ENCODE data around the gene EVA1A.

The EVA1A gene

DNA sequence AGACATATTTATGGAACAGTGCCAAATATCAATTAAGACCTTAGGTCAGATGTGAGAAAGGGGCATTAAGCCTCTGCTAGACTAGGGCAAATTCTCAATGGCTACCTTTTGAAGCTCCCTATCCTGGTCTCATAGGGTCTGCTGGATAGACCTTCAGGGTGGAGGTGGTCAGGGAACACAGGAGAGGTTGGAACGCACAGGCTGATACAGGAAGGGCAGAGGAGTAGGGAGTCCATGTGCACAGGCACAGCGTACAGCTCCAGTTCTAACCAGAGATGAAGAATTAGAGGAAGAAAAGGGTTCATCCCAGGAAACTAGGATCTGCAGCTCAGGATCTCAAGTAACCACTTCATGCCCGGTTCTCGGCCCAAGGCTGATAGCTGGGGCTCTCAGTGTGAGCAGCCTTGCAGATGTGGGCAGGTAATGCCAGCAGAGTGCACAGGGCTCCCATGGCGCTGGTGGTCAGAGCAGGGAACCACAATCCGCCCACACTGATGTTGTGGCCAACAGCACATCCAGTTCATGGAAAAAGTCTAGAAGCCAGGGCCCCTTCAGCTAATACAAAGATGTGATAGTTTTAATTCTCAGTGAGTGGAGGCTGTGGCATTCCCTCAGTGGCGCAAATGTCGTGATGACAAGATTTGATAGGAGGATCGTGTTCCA lies 3.4 kb upstream of the EVA1A start:
- no peak for DNase-seq (ENCODE audit: low read depth in 2 of 2, low spot score in 1 of 2)

DNA sequence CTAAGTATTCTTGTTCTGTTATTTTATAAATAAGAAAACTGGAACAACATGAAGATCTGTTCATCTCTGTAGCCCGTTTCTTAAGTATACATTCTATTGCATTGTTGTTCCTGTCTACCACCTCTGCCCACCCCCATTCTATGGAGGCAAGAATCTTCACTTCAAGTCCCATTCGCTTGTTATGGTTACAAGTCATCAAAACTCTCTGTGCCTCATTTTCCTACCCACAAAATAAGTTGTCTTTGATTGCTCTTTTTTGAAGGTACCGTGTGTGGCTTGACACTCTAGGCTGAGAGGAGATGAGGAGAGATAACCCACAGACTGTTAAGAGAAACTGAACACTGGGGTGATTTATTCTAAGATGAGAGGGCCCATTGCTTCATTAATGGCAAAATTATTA lies 2.9 kb upstream of the EVA1A start:
- DNase-seq (ENCODE audit: low read depth in 2 of 2, low spot score in 1 of 2), result no peak

DNA sequence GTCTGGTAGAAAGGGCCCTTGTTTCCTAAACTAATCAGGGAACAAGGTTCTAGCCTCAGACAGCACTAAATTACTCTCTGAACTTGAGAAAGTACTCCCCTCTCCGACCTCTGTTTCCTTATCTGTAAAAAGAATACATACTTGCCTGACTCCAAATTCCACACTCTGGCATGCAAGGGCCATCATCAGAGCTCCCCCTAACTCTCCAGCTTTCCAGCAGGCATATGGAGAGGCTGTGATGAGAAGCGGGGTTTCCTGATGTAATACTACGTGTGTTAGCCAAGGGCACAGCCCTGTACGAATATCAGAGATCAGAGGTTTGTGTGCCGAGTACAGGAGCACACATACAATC lies 1.8 kb upstream of the EVA1A start:
- DNase-seq (ENCODE audit: low read depth in 2 of 2, low spot score in 1 of 2), result no peak

DNA sequence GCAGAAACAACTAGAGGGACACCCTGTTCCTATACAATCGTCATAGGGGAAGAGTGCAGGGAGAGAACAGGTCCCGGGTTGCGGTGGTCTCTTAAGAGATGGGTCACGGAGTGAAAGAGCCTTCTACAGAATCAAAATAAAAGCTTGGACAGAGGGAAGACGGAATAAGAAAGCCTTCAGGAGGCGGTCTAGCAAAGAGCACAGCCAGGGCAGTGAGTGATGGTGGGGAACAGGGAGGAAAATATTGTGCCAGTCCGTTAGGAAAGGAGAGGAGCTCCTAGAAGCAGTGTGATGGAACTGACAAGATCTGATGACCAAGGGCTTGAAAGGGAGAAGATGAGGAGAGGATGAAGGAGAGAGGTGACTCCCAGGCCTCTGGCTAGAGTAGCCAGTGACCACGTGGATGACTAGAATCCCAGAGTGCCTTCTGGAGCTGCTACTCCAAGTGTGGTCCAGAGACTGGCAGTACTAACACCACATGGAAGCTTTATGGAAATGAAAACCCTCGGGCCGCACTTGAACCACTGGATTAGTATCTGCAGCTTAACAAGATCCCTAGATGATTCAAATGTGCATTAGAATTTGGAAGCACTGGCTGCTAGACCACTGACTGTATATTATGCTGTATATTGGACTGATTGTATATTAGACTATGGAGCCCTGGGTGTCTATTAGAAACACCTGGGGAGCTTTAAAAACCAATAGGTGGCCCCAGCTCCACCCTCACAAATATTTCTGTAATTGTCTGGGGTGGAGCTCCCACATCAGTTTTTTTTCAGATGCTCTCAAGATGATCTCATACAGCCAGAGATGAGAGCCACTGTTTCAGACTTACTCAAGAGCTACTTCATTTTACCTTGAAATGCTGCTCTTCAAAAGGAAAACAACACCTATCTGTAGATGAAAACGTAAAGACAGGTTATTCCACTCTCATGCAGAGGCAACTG lies 1.1 kb upstream of the EVA1A start:
- no peak for DNase-seq (ENCODE audit: low read depth in 2 of 2, low spot score in 1 of 2)

DNA sequence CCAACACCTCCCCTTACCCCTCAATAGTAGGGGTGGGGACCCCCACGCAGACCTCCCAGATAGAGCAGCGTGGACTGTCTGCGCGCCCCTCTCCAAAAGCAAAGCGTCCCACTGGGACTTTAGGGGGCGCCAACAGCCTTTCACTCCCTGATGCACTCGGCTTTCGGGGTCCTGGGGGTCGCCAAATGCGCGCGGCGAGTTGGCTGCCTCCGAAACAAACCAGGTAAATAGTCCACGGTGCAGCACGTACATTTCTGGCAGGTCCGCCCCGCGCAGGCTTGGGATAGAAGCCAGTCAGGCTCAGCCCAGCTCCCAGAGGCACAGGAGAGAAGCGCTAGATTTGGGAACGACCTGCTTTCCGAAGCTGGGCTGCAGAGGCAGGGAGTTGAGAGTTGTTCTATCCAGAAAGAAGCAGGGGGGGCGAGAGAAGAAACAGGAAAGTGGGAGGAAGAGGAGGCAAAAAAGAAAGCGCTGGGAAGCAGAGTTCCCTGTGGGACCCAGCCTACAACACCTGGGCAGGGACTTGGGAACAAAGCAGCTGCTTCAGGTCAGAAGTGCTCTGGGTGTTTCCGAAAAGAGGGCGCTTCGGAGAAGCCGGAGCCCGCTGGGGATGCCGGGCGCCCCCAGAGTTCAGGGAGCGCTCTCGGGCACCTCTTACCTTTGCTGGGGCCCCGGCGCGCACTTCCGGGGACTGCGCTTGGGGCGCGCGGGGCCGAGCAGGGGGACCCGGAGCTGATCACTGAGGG lies 544 bp downstream of the EVA1A start:
- no peak for DNase-seq (ENCODE audit: low read depth in 2 of 2, low spot score in 1 of 2)

DNA sequence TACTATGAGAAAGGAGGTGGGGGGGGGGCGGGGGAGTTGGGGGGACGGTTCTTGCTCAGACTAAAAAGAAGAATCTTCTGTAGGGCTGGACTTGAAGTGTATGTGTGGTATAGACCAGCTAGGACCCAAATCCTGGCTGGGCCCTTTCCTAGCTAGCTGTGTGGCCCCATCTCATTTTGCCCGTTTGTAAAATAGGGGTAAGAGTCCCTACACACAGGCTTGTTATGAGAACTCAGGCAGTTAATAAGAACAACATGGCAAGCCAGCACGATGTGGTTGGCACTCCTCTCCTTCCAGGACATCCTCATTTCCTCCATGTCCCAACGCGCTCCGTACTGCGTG lies 1.1 kb downstream of the EVA1A start:
- no peak for DNase-seq (ENCODE audit: low read depth in 2 of 2, low spot score in 1 of 2)

DNA sequence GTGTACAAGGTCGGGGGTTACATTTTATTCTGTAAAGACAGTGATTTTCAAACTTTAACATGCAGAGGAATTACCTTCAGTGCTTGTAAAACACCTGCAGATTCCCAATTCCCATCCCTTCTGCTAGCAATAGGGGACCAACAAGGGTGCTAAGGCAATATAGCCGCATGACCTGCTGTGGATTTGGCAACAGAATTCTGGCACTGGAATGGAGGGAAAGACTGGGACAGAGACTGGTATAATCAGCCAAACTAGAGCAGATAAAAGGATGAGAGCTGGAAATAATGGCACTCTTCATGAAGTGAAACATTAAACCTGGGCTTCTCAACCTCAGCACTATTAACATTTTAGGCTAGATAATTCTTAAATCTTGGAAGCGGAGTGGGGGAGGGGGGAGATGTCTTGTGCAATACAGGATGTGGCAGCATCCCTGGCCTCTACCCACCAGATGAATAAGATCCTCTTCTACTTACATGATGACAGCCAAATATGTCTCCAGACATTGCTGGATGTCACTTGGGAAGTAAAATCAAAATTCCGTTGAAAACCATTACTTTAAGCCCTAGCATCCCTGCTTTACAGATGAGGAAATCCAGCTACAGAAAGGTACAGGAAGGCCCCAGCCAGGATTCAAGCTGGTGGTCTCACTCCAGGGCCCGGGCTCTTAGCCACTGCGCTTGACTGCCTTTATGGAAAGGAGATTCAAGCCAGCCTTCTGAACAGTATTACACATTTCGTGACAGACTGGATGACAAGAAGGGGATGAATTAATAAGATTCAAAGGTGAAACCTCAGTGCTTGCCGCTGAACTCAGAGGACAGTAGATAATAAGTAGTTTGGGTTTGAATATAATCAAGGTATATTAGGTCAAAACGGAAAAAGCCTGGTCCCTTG lies 1.7 kb downstream of the EVA1A start:
- DNase-seq (ENCODE audit: low read depth in 2 of 2, low spot score in 1 of 2), result no peak

DNA sequence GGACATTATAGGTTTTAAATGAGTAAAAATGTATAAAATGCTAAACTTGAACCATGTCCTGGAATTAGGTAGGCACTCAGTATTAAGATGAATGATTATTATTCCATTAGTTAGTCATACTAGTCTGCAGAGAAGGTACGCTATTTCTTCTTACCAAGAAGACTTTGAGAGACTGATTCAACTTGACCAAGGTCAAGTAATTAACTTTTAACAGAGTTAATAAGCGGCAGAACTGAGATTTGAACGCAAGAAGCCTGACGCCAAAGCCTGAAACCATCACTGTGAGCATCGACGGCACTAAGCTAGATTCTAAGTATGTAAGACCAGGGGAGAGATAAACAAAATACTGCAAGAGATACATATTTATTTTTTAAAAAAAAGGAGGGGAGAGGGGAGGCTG lies 2.6 kb downstream of the EVA1A start:
- DNase-seq (ENCODE audit: low read depth in 2 of 2, low spot score in 1 of 2), result no peak

DNA sequence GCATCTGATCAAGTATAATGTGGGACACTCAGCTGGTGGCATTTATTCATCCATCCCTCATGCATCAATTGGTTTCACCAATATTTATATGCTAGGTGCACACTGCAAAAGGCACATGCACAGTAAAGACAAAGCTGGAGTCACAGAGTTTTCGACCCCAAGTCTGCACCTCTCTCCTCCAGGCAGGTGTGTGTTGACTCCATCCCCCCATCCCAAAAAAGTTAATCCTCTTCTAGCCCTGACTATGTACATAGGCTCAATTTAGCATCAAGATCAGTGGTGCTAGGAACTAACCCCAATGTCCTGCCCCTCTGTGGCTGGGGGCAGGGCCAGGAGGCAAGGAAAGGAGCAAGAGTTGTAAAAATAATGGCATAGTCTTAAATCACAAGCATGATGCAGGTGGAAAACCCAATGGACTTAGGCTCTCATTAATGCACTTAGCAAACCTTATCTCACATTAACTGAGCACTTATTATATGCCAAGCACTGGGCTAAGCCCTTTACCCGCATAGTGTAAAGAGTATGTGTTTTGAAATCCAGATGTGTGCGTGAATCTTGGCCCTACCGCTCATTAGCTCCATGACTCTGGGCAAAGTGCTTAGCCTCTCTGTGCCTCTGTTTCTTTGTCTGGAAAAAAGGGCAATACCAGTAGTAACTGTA lies 3.1 kb downstream of the EVA1A start:
- DNase-seq (ENCODE audit: low read depth in 2 of 2, low spot score in 1 of 2), result no peak

DNA sequence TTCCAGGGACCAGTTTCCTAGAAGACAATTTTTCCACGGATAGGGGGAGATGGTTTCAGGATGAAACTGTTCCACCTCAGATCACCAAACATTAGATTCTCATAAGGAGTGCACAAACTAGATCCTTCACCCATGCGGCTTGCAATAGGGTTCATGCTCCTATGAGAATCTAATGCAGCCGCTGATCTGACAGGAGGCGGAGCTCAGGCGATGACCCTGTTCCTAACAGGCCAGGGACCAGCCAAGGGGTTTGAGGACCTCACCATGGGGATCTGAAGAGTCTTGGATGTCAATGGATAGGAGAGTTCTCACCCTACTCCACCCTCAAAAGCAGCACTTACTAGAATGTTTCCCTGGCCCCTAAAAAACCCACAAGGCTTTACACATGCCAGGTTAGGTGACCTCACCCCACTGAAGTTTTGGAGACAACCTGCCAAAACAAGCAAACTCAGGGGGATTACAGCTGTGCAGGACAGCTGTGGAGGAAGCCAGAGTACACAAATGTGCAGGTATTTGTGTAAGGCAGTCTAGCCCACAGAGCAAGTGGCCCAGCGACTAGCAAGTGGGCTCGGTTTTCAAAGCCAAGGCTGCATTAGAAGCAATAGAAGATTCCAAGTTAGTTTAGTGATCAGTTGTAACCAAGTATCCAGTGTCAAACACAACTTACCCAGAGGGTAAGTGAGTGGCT lies 3.9 kb downstream of the EVA1A start:
- no peak for DNase-seq (ENCODE audit: low read depth in 2 of 2, low spot score in 1 of 2)

DNA sequence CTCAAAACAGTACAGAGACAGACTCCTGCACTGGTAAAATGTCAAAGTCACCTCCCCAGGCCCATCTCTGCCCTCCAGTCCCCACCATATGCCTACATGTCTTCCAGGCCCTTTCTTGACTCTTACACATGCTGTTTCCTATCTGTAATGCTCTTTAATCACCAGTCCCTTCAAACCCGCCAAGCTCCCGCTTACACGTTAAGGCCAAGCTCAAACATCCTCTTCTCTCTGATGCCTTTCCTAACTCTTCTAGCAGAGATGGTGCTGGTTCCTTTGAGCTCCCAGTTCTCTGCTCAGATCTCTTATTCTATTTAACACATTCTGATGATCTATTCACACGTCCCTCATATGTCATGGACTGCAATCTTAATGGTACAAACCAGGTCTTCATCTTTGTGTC lies 5.0 kb downstream of the EVA1A start:
- DNase-seq (ENCODE audit: low read depth in 2 of 2, low spot score in 1 of 2), result no peak

DNA sequence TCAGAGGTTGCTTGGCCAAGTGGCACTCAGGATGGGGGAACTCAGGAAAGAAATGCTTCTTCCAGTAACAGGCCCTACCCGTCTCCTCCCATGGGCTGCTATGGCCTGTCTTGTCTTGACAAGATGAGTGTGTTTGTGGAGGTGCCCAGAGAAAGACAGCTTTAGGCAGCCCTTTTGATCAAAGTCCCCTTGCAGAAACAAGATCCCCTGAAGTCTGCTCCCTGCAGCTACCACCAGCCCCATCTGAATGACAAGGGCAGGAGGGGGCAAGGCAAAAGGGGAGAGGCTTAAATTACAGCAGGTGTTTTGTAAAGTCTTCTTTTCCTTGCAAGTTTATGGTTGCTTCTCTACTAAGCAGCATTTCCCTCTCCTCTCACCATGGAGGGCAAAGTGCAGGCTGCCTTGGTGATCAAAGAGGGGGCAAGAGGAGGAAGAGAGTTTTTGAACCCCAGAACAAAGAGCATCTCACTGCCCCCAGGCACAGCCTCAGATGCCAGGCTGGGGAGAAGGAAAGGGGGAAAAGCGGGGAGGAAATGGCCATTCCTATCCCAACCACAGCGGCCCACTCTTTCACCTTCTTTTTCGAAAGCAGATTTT lies 6.7 kb downstream of the EVA1A start:
- no peak for DNase-seq (ENCODE audit: low read depth in 2 of 2, low spot score in 1 of 2)

DNA sequence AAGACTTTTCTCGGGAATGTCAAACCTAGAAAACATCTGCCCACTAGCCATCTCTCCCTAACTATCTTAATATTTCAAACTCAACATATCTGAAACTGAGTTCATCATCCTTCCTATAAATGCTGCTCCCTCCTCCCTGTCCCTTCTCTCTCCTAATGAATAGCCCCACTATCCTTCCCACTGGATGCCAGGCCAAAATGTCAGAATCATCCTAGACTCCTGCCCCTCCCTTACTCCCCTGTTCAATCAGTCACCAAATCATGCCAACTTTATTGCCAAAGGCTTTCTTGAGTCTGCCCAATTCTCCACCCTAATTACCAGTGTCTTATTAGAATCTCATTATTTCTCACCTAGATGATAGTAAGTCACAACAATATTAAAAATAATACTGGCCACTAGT lies 8.5 kb downstream of the EVA1A start:
- no peak for DNase-seq (ENCODE audit: low read depth in 2 of 2, low spot score in 1 of 2)

DNA sequence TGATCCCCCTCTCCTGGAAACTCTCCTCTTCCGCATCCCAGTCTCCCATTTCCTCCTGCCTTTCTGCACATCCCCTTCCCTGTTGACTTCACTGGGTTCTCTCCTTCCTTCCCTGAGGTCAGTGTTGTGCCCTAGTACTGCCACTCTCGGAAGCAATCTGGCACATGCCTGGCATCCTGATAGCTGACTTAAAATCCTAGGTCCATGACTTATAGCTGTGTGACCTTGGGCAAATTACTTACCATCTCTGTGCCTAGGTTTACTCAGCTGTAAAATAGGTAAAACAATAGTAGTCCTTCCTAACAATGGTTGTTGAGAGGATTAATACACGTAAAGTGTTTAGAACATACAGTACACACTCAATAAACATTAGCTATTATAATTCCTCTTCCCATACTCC lies 9.3 kb downstream of the EVA1A start:
- no peak for DNase-seq (ENCODE audit: low read depth in 2 of 2, low spot score in 1 of 2)

DNA sequence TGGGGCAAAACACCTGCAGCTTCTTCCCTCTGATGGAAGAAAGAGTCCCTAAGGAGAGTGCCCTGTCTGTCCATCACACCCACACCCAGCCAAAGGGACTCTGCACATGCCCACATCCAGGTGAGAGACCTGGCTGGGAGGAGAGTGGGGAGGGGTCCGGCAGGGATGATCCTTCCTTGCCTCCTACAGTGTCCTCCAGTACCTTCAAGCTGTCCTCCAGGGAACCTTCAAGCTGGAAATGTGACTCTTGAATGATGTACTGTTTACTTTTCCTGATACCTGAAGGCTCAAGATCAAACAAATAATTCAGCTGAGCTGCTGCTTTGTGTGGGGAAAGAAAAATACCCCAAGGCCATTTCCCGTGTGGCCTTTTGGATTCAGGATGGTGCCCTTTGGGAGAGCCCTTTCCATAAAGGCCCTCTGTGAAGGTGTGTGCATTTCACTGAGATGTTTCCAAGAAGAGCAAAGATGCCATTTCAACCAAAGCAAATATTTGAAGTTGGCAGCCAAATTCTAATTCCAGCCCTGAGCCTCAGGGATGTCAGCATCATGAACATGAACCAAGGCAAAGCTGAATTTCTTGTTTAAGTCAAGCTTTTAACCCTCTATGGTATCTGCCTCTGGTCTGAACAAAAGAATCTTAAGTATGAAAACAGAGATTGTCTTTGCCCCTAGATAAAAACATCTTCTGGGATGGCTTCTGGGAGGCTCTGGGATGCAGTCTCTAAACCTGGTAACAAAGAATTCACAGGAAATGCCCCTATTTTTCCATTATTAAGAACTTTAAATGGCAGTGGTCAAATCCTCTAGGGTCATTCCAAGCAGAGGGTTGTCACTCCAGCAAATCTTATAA lies 11.1 kb downstream of the EVA1A start:
- DNase-seq (ENCODE audit: low read depth in 2 of 2, low spot score in 1 of 2), result no peak

DNA sequence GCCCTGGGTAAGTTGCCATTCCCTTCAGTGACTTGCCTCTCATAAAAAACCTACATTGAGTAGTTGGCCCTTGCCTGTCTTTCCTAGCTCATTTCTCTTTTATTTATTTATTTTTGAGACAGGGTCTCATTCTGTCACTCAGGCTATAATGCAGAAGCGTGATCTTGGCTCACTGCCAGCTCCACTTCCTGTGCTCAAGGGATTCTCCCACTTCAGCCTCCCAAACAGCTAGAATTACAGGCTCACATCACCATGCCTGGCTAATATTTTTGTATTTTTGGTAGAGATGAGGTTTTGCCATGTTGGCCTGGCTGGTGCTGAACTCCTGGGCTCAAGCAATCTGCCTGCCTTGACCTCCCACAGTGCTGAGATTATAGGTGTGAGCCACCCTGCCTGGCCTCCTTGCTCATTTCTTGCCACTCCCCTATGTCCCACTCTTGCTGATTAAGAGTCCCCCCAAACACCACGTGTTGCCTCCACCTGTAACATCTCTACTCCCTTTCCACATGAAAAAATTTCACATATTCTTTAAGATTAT lies 12.6 kb downstream of the EVA1A start:
- DNase-seq (ENCODE audit: low read depth in 2 of 2, low spot score in 1 of 2), result no peak

DNA sequence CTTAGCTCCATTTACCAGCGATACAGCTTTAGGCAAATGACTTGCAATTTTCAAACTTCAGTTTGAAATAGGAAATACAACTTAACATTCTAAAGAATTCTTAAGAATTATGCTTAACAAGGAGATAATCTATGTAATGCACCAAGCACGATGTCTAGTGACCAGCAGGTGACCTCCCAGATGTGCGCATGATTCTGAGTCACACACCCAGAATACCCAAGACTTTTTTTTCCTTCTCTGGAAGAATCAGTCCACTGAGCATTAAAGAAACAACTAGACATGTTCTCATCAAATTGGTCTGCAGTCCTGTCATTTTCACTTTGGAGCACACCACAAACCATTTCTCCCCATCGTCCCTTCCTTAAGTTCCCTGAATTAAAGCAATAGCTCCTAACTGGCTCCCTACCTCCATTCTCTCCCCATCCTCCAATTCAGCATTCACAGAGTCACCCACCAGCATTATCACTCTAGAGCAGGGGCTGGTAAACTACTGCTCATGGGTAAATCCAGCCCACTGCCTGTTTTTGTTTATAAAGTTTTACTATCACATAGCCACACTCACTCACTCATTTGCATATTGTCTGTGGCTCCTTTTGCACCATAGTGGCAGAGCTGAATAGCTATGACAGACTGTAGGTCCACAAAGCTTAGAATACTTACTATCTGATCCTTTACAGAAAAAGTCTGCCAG lies 13.2 kb downstream of the EVA1A start:
- no peak for DNase-seq (ENCODE audit: low read depth in 2 of 2, low spot score in 1 of 2)

DNA sequence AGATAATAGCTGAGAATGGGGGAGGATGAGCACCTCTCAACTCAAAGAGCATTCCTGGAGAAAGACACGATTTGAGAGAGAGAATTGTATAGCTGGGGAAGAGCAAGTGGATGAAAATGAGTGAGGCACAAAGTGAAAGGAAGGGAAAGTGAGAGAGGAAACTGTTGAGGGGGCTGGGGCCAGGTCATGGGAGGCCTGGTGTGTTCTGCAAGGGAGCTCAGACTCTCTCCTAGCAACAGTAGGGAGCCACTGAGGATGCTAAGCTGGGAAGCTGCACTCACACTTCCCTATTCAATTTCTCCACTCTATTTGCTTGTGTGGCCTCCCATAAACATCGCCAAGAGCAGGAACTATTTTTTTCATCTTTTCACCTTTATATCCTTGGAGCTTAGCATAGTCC lies 14.8 kb downstream of the EVA1A start:
- DNase-seq (ENCODE audit: low read depth in 2 of 2, low spot score in 1 of 2), result no peak

All from stimulated activated CD8-positive, alpha-beta memory T cell treated with anti-CD3 and anti-CD28 coated beads, Interleukin-4, amount 100 ng/mL, for 1 hour (primary cell).